GM21447 (cell line): ENCODE results near the gene IGDCC3.

ENCODE experiments used
- ATAC-seq: cut with Tn5 transposase; IDR thresholded peaks from one replicate; pipeline ENCODE4 v1.9.1; 2021; ENCODE audit not compliant: unreplicated experiment

Gene IGDCC3

DNA sequence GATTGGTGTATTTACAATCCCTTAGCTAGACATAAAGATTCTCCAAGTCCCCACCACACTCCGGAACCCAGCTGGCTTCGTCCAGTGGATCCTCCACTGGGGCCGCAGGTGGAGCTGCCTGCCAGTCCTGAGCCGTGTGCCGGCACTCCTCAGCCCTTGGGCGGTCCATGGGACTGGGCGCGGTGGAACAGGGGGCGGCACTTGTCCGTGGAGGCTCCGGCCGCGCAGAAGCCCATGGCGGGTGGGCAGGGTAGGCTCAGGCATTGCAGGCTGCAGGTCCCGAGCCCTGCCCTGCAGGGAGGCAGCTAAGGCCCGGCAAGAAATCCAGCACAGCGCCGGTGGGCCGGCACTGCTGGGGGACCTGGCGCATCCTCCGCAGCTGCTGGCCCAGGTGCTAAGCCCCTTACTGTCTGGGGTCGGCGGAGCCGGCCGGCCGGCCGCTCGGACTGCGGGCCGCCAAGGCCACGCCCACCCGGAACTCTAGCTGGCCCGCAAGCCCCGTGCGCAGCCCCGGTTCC is 76.8 kb downstream of the IGDCC3 start:
- ATAC-seq: no peak

DNA sequence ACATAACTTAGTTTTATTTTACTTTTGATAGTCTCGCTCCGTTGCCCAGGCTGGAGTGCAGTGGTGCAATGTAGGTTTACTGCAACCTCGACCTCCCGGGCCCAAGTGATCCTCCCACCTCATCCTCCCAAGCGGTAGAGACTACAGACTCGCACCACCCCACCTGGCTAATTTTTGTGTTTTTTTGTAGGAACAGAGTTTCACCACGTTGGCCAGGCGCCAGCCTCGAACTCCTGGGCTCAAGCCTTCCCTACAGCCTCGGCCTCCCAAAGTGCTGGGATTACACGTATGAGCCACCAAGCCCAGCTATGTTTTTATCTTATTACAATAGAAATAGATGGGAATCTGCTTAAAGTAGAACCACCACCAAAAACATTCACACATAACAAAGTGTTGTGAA is 79.1 kb downstream of the IGDCC3 start:
- ATAC-seq: no peak

DNA sequence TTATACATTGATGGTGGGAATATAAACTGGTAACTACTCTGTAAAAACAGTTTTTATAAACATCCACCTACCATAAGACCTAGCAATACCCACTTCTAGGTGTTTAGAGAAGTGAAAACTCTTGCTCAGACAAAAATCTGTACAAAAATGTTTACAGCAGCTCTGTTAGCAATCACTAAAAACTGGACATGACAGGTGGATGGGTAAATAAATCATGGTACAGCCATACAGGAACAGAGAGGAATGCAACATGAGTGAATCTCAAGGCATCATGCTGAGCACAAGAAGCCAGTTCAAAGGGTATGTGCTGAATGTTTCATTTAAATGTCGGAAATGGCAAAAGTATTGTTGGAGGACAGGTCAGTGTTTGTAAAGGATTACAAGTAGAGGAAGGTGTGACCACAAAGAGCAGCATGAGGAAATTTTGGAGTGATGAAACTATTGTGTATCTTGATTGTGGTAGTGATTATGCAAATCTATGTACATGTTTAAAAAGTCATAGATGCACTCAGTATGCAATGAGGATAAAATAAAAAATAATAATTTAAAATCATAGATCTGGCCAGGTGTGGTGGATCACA is 84.8 kb downstream of the IGDCC3 start:
- no peak for ATAC-seq

DNA sequence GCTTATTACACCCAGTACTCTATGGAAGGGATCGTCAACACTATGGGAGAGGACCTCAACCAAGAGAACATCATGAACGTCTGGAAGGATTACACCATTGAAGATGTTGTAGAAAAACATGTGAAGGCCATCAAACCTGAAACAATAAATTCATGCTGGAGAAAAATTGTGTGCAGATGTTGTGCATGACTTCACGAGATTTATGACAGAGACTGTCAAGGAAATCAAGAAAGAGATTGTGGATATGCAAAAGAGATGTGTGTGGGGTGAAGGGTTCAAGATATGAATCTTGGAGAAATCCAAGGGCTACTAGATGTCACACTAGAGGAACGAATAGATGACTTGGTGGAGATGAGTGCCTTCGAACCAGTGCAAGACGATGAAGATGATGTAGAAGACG is 87.6 kb downstream of the IGDCC3 start:
- no peak for ATAC-seq

DNA sequence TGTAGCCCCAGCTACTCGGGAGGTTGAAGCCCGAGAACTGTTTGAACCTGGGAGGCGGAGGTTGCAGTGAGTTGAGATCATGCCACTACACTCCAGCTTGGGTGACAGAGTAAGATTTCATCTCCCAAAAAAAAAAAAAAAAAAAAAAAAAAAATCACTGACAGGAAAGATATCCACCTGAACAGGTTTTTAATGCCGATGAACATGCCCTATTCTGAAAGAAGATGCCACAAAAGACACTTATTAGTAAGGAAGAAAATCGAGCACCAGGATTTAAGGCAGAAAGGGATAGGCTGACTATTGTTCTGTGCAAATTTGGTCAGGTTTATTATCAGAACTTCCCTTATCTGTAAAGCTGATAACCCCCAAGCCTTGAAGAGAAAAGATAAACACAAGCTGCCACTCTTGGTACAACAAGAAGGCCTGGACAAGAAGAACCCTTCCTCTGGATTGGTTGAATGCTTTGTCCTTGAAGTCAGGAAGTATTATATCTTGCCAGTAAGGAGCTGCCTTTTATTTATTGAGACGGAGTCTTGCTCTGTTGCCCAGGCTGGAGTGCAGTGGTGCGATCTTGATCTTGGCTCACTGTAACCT is 88.4 kb downstream of the IGDCC3 start:
- ATAC-seq: no peak

DNA sequence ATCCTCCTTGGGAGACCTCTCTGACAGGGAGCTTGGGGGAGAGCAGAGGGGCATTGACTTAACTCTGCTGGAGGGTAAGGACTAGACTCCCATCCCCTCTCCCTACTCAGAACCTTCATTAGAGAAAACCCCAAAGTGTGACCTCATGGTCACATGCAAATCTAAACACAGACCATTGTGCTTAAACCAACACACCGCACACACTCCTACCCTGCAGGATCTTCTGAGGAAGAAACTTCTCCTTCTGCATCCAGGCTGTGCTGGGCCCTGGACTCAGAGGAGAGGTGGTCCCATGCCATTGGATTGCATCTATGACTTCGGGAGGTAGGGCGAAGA is 90.3 kb downstream of the IGDCC3 start:
- ATAC-seq: no peak

DNA sequence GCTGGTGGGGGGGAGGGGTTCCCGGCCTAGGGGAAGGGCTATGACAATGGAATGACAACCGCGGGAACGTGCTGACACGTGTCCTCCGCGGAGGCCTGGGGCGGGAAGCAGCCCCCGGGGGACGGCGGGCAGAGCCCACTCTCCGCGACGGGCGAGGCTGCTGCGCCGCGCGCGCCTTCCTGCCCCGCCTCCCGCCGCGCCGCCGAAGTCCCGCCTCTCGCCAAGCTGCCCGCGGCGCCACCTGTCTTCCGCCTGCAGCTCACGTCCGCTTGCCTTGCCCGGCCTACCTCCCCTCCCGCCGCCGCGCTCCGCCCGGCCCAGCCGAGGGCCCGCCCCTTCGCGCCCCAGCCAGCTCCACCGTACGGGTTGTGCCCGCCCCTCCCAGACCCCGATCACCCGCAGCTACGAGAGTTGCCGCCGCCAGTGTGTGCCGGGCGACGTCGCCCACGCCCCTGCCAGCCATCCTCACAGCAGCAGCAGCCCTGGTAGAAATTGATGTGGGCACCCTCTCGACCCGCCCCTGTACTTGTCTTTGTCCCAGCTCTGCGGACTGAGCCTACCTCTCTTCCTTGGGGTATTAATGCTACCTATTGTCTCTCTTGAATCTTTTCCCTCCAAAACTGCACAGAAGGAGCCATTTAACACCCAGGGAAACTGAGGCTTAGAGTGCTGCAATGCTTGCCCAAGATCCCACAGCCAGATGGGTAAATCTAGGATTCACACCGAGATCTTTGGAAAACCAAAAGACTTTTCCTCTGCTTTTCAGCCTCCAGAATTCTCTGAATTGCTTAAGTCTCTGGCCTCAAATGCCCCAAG is 90.9 kb downstream of the IGDCC3 start, which contains the start of gene PARP16:
Gene PARP16 (minus strand): TSS at position 180 of the 816 bp plus-strand sequence. CDS start 457 bp downstream, outside the sequence.
- ATAC-seq: peak; percentile 83

DNA sequence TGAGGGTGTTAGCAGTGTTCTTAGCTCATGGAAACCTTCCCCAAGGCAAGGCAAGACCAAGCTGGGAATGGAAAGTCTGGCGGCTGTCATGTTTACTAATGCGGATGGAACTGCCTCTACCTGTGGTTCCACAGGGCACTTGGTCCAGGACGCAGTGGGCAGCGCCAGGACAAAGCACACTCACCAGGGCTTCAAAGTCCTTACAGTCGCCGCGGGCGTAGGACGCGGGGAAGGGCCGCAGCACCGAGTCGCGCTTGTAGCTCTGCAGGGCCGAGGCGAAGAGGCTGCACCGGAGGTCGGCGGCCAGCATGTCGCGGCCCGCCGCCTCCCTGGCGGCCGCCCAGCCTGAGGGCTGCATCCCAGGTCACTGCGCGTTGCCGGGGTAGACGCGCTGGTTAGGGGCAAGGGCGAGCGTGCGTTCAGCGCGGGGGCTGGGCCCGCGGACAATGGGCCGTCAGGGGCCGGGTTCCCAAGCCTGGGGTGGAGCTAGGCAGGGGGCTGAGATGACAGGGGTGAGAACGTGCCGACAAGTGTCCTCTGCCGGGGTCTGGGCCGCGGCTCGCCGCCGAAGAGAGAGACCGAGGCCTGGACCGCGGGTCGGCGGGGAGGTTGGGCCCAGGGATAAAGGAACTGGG is 91.6 kb downstream of the IGDCC3 start:
- peak; percentile 35 for ATAC-seq

DNA sequence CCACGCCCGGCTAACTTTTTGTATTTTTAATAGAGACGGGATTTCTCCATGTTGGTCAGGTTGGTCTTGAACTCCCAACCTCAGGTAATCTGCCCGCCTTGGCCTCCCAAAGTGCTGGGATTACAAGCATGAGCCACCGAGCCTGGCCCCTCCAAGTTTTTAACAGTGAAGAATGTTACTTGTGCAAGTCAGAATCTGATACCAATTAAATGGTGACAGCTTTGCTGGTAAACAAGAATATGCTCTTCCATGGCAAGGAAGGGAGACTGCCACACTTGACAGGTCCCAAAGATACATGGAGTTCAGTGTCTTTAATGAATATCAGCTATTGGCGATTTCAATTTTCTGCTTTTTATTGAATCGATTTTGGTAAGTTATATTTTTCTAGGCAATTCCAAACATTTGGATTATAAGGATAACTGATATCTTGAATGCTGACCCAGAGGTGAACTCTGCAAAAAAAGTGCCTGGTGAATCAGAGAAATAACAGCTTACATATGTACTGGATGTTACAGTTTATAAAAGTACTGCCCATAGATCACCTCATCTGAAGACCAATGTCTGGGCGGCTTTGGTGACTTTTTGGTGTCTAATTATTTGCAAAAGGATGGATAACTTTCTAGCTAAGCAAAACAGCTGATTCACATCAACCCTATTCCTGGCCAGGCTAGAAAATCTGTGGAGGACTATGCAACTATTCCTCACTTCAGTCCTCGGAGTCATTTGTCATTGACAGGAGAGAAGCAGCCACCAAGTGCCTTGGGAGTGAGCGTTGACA is 92.3 kb downstream of the IGDCC3 start:
- no peak for ATAC-seq

DNA sequence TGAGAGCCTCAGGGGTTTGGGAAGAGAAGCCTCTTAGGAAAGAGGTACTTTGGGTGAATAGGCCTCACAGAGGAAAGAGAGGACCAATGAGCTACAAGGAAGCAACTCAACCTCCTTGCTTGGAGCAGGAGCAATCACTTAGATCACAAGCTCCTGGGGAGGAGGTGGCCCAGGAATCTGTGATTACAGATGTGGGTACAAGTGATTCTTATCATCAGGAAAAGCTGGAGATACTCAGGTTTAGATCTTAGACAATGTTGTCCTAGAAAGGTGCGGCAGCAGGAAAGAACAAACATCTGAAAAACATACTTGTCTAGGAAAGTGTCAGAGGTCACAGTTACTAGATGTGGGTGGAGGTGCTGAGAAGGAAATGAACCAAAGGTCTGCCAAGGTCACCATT is 99.3 kb downstream of the IGDCC3 start:
- no peak for ATAC-seq
